T-helper 22 cell (primary cell): ENCODE data around the gene PTPN3.
"Not testable (repeated sequence)": the region's sequence is repeated elsewhere in the genome, so short reads cannot be mapped to it uniquely, and the experiment has no call there.

Experiments used
- DNase-seq: peaks from one replicate; pipeline ENCODE4 v3.0.0-alpha.2; 2020; ENCODE audit warnings: low read depth

The PTPN3 gene

DNA sequence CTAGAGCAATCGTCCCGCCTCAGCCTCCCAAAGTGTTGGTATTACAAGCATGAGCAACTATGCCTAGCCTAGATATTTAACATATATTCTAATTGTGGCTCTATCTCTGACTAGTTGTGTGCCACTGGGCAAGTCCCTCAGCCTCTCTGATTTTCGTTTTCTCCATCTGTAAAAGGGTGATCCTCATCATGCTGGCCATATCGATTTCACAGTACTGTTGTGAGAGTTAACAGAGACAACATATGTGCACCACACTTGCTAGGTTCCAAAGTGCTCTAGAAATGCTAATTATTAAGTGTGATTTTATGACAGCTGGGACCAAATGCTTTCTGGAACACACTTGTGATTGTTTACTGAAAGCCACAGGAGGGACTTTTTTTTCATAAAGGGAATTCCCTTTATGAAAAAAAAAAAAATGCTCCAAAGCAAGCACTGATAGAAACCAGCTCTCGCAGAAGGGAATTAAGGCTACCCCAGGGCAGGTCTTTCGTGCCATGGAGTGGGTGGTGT, 98.8 kb downstream of the PTPN3 start:
- DNase-seq: no peak

DNA sequence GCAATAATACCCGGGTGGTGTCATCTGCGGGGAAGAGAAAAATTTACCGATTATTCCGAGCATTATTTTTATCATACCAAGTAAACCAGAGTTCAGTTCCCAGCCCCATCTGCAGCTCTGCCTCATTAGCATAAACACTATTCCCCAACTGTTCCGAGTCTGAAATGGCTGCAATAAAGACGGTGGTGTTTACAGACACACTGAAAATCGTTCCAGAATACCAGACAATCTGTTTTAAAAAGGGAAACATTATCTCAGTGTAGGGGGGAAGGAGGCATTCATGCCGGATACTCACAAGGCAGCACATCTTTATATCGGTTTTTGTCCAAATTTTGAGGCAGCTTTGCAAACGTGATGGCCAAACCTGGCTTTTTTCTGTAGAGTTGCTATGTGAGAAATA, 106.9 kb downstream of the PTPN3 start:
- no peak for DNase-seq

GRCh38 chr9:109387856-109388255, 110.3 kb downstream of the PTPN3 start:
- no peak for DNase-seq

GRCh38 chr9:109387206-109387605, 110.9 kb downstream of the PTPN3 start:
- no peak for DNase-seq

DNA sequence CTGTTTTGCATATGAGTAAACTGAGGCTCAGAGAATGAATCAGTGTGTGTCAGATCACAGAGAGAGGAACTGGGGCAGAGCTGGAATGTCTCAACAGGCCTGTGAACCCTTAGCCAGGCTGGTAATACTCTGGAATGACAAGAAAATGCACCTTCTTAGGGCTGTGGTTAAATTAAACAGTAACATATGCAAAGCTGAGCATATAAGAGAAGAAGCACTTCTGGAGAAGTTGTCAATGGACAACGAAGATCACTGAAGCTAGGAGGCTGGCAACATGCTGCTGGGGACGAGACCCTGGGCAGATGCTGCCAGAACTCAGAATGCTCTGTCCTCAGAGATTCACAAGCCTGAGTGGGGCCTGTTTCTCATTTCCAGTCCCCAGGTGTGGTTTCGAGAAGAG, 112.6 kb downstream of the PTPN3 start:
- DNase-seq: no peak

DNA sequence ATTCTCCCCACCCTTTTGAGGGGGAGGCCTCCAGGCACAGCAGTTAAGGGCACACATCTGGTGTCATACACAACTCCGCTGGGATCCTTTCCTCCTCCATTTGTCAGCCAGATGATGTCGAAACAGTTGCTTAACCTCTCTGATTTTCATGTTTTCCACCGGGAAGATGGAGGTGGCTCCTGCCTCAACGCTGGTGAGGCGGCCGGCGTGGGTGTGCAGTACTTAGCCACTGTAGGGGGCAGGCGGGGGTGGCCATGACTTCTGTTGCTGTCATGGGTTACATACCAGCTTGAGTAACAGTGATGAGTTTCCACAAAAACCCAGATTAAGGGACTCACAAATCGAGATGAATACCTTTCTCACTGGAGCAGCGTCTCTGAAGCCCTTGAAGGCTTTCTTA, 114.2 kb downstream of the PTPN3 start:
- no peak for DNase-seq

- no peak for DNase-seq
These were observed 114.8 kb downstream of the PTPN3 start for GRCh38 chr9:109383356-109383755.

- DNase-seq: no peak
These were observed 115.5 kb downstream of the PTPN3 start for GRCh38 chr9:109382585-109382984.

- no peak for DNase-seq
These were observed 115.9 kb downstream of the PTPN3 start for GRCh38 chr9:109382182-109382581.

GRCh38 chr9:109381011-109381729, 116.9 kb downstream of the PTPN3 start:
- no peak for DNase-seq

DNA sequence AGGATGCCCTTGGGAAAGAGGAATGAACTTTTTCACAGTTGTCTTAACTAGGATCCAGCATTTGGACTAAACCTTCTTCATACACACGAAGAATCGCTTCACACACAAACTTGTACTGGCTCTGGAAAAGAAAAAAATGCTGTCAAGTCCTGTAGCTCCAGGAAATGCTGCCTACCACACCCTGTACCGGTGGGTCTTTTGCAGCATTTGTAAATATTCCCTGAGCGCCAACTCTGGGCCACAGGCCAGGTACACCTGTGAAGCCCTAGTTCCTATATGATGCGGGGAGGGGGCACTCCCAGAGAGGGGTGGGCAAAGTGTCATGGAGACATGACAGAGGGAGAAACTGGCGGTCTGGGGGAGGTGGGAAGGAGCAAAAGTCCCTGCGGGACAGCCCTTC, 118.6 kb downstream of the PTPN3 start:
- DNase-seq: no peak

DNA sequence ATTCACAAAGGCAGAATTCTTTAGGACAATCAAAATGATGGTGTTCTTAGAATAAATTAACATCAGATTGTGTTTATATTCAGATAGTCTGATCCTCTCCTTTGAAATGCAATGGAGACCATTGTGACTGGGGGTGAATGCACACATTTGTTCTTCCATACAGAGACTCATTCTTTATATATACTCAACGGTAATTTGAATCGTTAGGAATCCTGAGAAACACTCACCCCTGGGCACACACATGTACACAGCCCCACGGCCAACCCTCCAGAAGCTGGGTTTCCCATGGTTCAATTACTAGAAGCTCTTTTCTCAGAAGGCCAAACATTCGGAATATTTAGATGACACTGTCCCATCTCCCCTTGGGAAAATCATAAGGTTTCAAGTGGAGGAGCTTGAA, 119.8 kb downstream of the PTPN3 start:
- no peak for DNase-seq

GRCh38 chr9:109372246-109372645, 125.9 kb downstream of the PTPN3 start:
- no peak for DNase-seq

GRCh38 chr9:109371374-109371773, 126.7 kb downstream of the PTPN3 start:
- no peak for DNase-seq

DNA sequence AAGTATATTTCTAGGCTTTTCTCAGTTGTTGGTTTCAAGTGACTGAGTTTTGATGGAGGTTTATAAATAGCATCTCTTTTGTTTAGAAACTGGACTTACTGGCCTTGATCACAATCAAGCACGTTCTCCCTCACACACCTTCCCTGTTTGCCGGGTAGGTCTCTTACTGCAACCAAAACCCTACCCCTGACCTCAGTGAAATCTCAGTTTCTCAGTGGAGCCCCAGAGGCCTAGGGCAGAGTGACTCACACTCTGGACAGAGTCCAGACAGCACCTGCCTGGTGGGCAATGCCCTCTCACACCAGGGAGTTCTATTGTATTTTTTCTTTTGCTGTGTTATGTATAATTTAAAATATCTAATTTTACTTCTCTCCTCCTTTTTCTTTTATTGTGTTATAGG, 128.8 kb downstream of the PTPN3 start:
- no peak for DNase-seq

DNA sequence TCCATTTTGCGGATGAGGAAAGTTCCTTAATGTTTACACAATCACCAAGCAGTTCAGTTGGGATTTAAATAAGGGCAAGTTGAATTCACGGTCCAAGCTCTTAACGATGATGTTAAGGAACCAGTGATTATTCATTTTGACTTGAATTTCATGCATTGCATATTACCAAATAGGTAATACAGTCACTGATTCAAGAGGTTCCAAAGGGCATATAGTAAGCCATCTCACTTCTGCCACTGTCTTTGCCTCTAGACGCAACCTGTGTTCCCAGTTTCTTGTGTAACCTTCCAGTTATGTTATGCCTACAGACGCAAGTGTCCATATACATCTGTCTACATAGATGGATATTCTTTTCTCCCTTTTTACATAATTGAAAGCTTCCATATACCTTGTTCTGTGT, 137.3 kb downstream of the PTPN3 start:
- no peak for DNase-seq

- DNase-seq: not testable (repeated sequence)
These were observed 139.0 kb downstream of the PTPN3 start for GRCh38 chr9:109358968-109359603.

DNA sequence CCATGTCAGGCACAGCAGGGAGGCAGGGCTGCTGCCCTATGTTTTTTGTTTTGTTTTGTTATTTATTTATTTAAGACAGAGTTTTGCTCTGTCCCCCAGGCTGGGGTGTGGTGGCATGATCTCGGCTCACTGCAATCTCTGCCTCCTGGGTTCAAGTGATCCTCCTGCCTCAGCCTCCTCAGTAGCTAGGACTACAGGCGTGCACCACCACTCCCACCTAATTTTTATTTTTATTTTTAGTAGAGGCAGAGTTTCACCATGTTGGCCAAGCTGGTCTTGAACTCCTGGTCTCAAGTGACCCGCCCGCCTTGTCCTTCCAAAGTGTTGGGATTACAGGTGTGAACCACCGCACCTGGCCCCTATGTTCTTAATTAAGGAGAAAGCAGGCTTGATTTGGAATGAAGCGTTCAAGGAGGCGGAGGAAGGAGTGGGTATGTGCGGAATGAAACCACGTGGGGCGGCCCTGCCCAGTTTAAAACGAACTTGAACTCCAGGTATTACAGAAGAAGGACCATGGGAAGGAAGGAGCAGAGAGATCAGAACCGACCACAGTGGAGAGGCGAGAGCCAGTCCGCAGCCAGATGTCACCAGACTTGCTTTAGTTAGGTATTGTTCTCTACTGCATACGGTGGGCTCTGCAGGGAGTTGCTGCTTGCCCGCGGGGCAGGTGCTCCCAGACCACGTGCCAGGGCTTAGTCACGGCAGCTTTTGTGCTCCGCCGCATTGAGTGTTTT, 142.4 kb downstream of the PTPN3 start:
- DNase-seq: no peak

- DNase-seq: no peak
These were observed 143.9 kb downstream of the PTPN3 start for GRCh38 chr9:109354190-109354589.

- no peak for DNase-seq
These were observed 147.1 kb downstream of the PTPN3 start for GRCh38 chr9:109351032-109351431.

DNA sequence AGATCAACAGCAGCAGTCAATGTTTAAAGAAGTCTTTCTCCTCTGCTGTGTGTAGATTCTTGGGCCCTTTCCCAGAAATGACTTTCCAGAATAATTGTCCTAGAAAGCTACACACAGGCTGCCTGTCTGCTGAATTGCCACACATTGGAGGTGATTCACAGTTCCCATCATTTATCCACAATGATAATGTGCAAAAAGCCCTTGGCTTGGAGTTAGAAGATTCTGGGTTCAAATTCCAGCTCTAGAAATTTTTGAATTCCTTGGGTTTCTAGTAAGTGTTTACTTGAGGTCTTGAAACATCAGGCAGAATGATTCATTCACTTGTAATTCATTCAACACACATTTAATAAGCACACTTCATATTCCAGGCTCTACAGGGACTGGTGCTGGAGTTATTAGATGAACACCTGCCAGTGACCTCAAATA, 148.7 kb downstream of the PTPN3 start:
- no peak for DNase-seq

- no peak for DNase-seq
These were observed 151.2 kb downstream of the PTPN3 start for GRCh38 chr9:109346904-109347303.

GRCh38 chr9:109344866-109345265, 153.2 kb downstream of the PTPN3 start:
- DNase-seq: no peak
